Hepatocyte (in vitro differentiated cells): ENCODE measurements around the gene STAT5B. TPM values are rescaled to one million over a fixed set of nuclear protein-coding genes. Genes with fewer than 3 reads are reported as not detected.

Experiments used
- DNase-seq: peaks from one replicate; pipeline ENCODE4 v3.0.0-alpha.2; 2016; ENCODE audit warnings: low spot score
- H2AFZ ChIP-seq: fragments of 200-600 bp; sonication (generic); 2 replicates; pipeline ENCODE4 v1.6.0; 2016; ENCODE audit warnings: antibody characterized with exemption, mild to moderate bottlenecking
- H3K27ac ChIP-seq: fragments of 200-600 bp; sonication (generic); 2 replicates; pipeline ENCODE4 v1.5.1; 2016; ENCODE audit warnings: mild to moderate bottlenecking
- H3K27me3 ChIP-seq: fragments of 200-600 bp; sonication (generic); 2 replicates; pipeline ENCODE4 v1.6.1; 2016
- H3K36me3 ChIP-seq: fragments of 200-600 bp; sonication (generic); replicated peaks from 2 replicates; pipeline ENCODE4 v1.5.1; 2016; ENCODE audit warnings: low read depth; ENCODE audit not compliant: insufficient read depth
- H3K4me1 ChIP-seq: fragments of 200-600 bp; sonication (generic); 2 replicates; pipeline ENCODE4 v1.5.1; 2016; ENCODE audit warnings: mild to moderate bottlenecking, moderate library complexity; ENCODE audit not compliant: insufficient read depth
- H3K4me2 ChIP-seq: fragments of 200-600 bp; sonication (generic); 2 replicates; pipeline ENCODE4 v1.6.0; 2016
- H3K4me3 ChIP-seq: fragments of 200-600 bp; sonication (generic); 2 replicates; pipeline ENCODE4 v1.5.1; 2016; ENCODE audit warnings: mild to moderate bottlenecking
- H3K79me2 ChIP-seq: fragments of 200-600 bp; sonication (generic); 2 replicates; pipeline ENCODE4 v1.6.0; 2017; ENCODE audit warnings: mild to moderate bottlenecking
- H3K9me2 ChIP-seq: fragments of 200-600 bp; sonication (generic); replicated peaks from 2 replicates; pipeline ENCODE4 v1.6.0; 2017; ENCODE audit warnings: mild to moderate bottlenecking; ENCODE audit not compliant: insufficient read depth
- H3K9me3 ChIP-seq: fragments of 200-600 bp; sonication (generic); 2 replicates; pipeline ENCODE4 v1.5.1; 2016; ENCODE audit warnings: low read depth, mild to moderate bottlenecking
- H4K20me1 ChIP-seq: fragments of 200-600 bp; sonication (generic); 2 replicates; pipeline ENCODE4 v1.6.0; 2016; ENCODE audit warnings: mild to moderate bottlenecking; ENCODE audit not compliant: insufficient read depth, poor library complexity, severe bottlenecking
- CTCF ChIP-seq: fragments of 200-600 bp; sonication (generic); IDR thresholded peaks from 2 replicates; pipeline ENCODE4 v1.5.1; 2016; ENCODE audit warnings: antibody characterized with exemption, mild to moderate bottlenecking; ENCODE audit not compliant: poor library complexity
- EZH2 ChIP-seq: fragments of 200-600 bp; sonication (generic); IDR thresholded peaks from 2 replicates; pipeline ENCODE4 v1.6.1; 2016; ENCODE audit warnings: antibody characterized with exemption, mild to moderate bottlenecking, borderline replicate concordance
- EZH2phosphoT487 ChIP-seq: fragments of 200-600 bp; sonication (generic); IDR thresholded peaks from one replicate; pipeline ENCODE4 v1.6.1; 2018; ENCODE audit warnings: antibody characterized with exemption, mild to moderate bottlenecking, low read depth, moderate library complexity; ENCODE audit not compliant: unreplicated experiment, severe bottlenecking
- WGBS: methylation state at CpG from one replicate; pipeline ENCODE4 v1.1.6; 2016; ENCODE audit warnings: low lambda C conversion rate; ENCODE audit errors: missing lambda C conversion rate; 5-methylcytosine and 5-hydroxymethylcytosine counted together
- polyA plus RNA-seq: library from polyadenylated mRNA; unstranded; fragments of >200 nt; fragmentation: Nextera tagmentation; extraction: Ambion mirVana; gene quantifications from 2 replicates; pipeline ENCODE4 v1.2.1, GENCODE V29; 2016
- total RNA-seq: library from RNA; depleted of rRNA; stranded (reverse); fragments of >200 nt; gene quantifications from 2 replicates; pipeline ENCODE4 v1.2.3, GENCODE V29; 2014

Gene STAT5B
- total and polyA plus RNA-seq, 2 experiments from 2014 or later, result 25.7 to 26.0 TPM

GRCh38 chr17:42260318-42260717 lies 15.9 kb downstream of the STAT5B start:
- Histone ChIP-seq H3K79me2 (peaks cover 49% of the 10 kb centered on the region), H3K36me3 (no peaks in the 10 kb centered on the region), H4K20me1 (no peaks in the 10 kb centered on the region), H3K9me2 (no peaks in the 10 kb centered on the region), H3K27me3 (no peaks in the 10 kb centered on the region), H2AFZ (no peak overlapping the region), H3K27ac (no peak overlapping the region), H3K4me2 (no peak overlapping the region), H3K9me3 (no peaks in the 10 kb centered on the region), H3K4me1 (no peaks in the 10 kb centered on the region), H3K4me3 (no peak overlapping the region)
- no peak for DNase-seq
- TF ChIP-seq EZH2phosphoT487 (no peak), EZH2 (no peak), CTCF (no peak)
- 98% methylated on average over 6 of the region's 6 CpGs for WGBS

- no peaks in the 10 kb centered on the region for H3K4me1 ChIP-seq
- H3K9me3 ChIP-seq, result no peaks in the 10 kb centered on the region
- no peaks in the 10 kb centered on the region for H3K36me3 ChIP-seq
- no peak for DNase-seq
- H3K79me2 ChIP-seq, result peaks cover 43% of the 10 kb centered on the region
- WGBS, result 94% methylated on average over 8 of the region's 8 CpGs
- no peaks in the 10 kb centered on the region for H4K20me1 ChIP-seq
- H3K4me2 ChIP-seq, result peak overlapping the region; percentile 49
- H2AFZ ChIP-seq, result no peak overlapping the region
- TF ChIP-seq EZH2 (no peak), EZH2phosphoT487 (no peak), CTCF (no peak)
- peak overlapping the region; percentile 38 for H3K27ac ChIP-seq
- no peaks in the 10 kb centered on the region for H3K9me2 ChIP-seq
- no peaks in the 10 kb centered on the region for H3K27me3 ChIP-seq
- H3K4me3 ChIP-seq, result no peak overlapping the region
Measured at GRCh38 chr17:42255445-42255844, 20.7 kb downstream of the STAT5B start.

- H3K4me3 ChIP-seq, result no peak overlapping the region
- no peaks in the 10 kb centered on the region for H3K4me1 ChIP-seq
- no peak for DNase-seq
- 99% methylated on average over 5 of the region's 5 CpGs for WGBS
- H3K9me2 ChIP-seq, result no peaks in the 10 kb centered on the region
- H3K9me3 ChIP-seq, result no peaks in the 10 kb centered on the region
- H3K4me2 ChIP-seq, result no peak overlapping the region
- TF ChIP-seq CTCF, result no peak
- TF ChIP-seq EZH2phosphoT487, result no peak
- no peak for TF ChIP-seq EZH2
- no peak overlapping the region for H2AFZ ChIP-seq
- peaks cover 47% of the 10 kb centered on the region for H3K79me2 ChIP-seq
- H3K27me3 ChIP-seq, result no peaks in the 10 kb centered on the region
- H3K36me3 ChIP-seq, result no peaks in the 10 kb centered on the region
- H4K20me1 ChIP-seq, result no peaks in the 10 kb centered on the region
- H3K27ac ChIP-seq, result no peak overlapping the region
Measured at GRCh38 chr17:42253578-42253977, 22.6 kb downstream of the STAT5B start.
